ENCODE results near the gene ACVR2A.

ACVR2A gene

DNA sequence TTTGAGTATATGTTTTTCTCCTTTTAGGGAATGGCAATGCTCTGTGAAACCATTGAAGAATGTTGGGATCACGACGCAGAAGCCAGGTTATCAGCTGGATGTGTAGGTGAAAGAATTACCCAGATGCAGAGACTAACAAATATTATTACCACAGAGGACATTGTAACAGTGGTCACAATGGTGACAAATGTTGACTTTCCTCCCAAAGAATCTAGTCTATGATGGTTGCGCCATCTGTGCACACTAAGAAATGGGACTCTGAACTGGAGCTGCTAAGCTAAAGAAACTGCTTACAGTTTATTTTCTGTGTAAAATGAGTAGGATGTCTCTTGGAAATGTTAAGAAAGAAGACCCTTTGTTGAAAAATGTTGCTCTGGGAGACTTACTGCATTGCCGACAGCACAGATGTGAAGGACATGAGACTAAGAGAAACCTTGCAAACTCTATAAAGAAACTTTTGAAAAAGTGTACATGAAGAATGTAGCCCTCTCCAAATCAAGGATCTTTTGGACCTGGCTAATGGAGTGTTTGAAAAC is 82.3 kb downstream of the ACVR2A start:
- DNase-seq = no peak

DNA sequence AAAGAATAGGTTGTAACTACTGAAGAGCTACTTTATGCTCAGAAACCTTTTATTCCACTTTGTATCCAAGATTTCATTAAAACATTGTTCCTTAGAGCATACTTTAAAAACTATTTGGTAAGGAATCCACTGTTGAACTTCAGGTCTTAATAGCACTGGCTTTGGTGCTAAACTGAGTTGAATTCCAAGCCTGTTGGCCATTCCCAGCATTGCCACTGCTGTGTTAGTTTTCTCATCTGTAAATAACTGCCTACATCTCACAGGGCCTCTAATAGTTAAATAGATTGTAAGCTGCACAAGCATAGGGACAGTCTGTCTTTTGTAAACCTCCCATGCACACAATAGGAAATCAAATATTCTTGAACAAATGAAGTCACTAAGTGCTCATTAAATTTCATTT is 89.1 kb downstream of the ACVR2A start:
- DNase-seq = no peak

DNA sequence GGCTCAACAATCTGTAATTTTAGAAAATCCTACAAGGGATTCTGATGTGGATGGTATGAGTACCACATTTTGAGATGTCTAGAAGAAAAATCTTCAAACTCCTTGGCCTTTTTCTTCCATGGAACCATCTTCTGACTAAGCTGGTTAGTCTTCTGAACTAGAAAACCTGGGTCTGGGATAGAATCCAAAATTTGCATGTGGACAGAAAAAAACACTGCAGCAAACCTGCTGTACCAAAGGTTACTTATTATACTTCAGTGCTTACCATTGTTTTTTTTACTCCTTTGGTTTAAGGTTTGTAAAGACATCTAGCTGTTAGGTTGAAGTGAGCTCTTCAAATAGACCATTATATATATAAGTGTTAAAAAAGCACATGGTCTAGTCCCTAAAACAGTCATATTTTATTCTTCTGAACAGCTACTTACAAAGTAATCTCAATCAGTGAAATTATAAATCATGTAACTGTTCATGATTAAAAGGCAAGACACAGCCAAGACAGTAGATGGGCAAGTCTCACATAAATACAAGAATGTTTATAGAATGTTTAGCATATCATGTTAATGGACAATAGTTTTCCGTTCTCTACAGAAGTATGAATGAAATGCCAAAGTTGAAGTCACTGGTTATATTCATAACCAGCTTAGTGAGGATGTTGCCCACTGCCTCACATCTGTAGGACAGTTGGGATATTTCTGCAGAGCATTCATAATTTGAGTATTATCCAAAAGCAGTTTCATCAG is 90.2 kb downstream of the ACVR2A start:
- no peak for DNase-seq

DNA sequence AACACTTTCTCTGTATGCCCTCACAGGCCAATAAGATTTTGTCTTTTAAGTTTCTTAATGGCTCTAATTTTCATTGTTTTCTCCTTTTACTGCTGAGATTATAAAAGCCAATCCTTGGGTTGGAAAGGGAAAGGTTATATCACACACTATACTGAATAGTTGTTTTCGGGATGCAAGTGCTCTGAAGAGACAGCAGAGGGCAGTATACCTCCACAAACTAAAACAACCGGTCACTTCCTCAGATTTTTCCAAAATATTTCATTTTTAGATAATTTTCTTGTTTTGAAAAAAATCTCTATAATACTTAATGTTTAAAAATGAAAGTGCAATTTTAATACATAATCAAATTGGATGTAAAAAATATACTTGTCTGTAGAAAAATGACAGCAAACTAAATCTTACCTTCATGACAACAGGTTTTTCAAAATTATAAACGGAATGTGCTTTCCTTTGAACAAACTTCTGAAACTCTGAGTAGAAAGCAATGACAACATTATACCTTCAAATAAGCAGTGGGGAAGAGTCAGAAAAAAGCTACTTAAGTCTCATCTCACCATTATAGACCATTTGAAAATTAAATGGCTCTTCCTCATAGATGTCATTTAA is 93.0 kb downstream of the ACVR2A start:
- peak in 1 of 2 experiments; percentile 20 for DNase-seq

DNA sequence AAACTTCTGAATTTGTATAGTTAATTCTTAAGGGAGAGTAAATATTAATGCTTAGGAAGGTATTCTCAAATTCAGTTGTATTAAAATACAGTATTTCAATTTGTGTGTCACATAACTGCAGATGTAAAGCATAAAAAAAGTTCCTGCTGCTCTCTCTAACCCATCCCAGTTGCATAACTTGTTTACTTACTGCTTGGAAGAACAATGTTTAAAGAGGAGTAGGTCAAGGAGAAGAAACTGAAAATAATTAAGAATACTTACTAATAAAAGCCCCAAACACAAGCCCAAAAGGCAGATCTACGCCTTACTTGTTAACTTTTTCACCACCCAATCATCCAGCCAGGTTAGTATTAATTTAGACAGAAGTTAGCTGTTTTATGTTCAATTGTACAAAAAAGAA is 94.5 kb downstream of the ACVR2A start:
- no peak for DNase-seq

DNA sequence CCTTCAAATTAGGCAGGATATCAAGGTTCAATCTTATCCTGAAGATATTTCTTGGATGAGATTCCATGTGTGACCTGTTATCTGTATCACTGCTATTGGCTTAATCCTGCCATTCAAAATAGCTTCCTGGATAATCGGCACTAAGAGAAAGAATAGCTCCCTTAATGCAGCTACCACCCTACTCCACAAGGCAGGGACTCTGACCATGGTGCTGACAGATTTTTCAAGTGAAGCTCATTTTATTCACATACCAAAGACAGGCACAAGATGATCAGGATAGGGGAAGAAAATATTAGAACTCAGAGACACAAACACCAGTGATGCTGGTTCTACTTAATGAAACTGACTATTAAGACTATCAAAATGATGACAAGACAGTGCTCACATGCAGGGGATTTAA is 100.8 kb downstream of the ACVR2A start:
- DNase-seq = no peak

DNA sequence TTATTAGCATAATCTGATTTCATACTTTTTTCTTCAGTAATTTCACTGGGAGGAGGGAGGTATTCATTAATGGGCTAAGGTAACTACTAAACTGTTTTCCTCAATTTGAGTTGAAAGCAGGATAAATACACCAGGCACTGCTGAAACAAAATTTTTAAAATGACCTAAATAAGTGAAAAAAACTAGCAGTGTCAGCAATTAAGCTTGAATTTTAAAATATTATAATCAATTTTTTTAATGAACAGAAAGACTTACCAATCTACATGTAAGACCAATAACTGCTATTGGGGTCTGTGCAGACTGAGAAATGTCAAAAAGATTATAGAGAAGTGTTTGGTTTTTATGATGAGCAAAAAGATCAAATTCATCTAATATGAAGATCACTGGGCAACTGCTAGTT is 107.3 kb downstream of the ACVR2A start:
- no peak for DNase-seq

DNA sequence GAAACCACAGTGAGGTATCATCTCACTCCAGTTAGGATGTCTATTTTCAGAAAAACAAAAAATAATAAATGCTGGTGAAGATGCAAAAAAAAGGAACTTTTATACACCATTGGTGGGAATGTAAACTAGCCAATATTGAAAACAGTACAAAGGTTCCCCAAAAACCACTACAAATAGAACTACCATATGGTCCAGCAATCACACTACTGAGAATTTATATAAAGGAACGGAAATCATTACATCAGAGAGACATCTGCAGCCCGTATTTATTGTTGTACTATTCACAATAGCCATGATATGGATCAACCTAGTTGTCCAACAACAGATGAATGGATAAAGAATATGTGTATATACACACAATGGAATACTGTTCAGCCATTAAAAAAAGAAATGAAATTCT is 123.7 kb downstream of the ACVR2A start:
- no peak for DNase-seq

DNA sequence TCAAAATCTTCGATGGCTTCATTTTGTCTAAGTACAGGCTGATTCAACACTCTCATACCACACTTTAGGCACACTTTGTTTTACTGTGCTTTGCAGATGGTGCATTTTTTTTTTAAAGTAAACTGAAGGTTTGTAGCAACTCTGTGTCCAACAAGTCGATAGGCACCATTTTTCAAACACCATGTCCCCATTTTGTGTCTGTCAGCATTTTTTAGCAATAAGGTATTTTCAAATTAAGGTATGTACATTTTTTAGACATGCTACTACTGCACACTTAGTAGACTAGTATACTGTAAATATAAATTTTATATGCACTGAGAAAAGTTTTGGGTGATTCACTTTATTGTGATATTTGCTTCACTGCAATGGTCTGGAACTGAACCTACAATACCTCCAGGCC is 131.3 kb downstream of the ACVR2A start:
- no peak for DNase-seq

DNA sequence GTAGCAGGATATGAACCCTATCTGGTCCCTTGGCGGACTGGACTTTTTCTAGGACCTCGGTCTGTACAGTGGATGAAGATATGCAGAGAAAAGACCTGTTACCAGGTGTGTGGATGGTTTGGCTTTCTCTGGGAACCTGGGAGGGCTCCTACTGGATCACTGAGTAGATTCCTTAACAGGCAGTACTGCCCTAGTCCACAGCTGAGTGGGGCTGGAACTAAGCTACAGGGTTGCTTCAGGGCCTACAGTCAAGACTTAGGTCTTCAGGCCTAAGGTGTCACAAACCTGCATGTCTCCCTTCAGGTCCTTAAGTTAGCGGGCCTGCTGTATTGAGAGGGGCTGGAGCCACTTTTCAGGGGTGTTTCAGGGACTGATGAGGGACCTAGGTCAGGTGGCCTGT is 132.8 kb downstream of the ACVR2A start:
- DNase-seq = no peak
